H9 (cell line): ENCODE results near the gene FLOT2. TPM values are rescaled to one million over a fixed set of nuclear protein-coding genes. Genes with fewer than 3 reads are reported as not detected.
A peak's percentile ranks its signal among the peaks of the same experiment; 100 is the strongest.

Experiments used
- DNase-seq: peaks from one replicate; pipeline ENCODE4 v3.0.0-alpha.2; 2017
- H2AFZ ChIP-seq: one replicate; pipeline ENCODE4 v1.6.1; 2013; ENCODE audit warnings: mild to moderate bottlenecking, low read length, control low read depth, moderate library complexity
- H2AK5ac ChIP-seq: 2 replicates; pipeline ENCODE4 v1.6.1; 2013; ENCODE audit warnings: low read length, control low read depth, mixed read lengths; ENCODE audit not compliant: insufficient read length
- H2BK120ac ChIP-seq: one replicate; pipeline ENCODE4 v1.6.1; 2013; ENCODE audit warnings: low read depth, mild to moderate bottlenecking, low read length, control low read depth, inconsistent platforms; ENCODE audit not compliant: poor library complexity, severe bottlenecking
- H2BK12ac ChIP-seq: 2 replicates; pipeline ENCODE4 v1.6.1; 2013; ENCODE audit warnings: low read length, control low read depth, mixed read lengths, low read depth; ENCODE audit not compliant: insufficient read length
- H2BK15ac ChIP-seq: 2 replicates; pipeline ENCODE4 v1.6.1; 2013; ENCODE audit warnings: low read depth, low read length, control low read depth
- H2BK20ac ChIP-seq: one replicate; pipeline ENCODE4 v1.6.1; 2013; ENCODE audit warnings: low read depth, mild to moderate bottlenecking, low read length, control low read depth, inconsistent platforms; ENCODE audit not compliant: poor library complexity, severe bottlenecking
- H2BK5ac ChIP-seq: 2 replicates; pipeline ENCODE4 v1.6.1; 2013; ENCODE audit warnings: low read length, control low read depth, mixed read lengths; ENCODE audit not compliant: insufficient read length
- H3K14ac ChIP-seq: 2 replicates; pipeline ENCODE4 v1.6.1; 2013; ENCODE audit warnings: low read length, control low read depth; ENCODE audit not compliant: insufficient read depth
- H3K18ac ChIP-seq: 2 replicates; pipeline ENCODE4 v1.6.1; 2013; ENCODE audit warnings: low read depth, mild to moderate bottlenecking, mixed read lengths, low read length, control low read depth; ENCODE audit not compliant: insufficient read length
- H3K23ac ChIP-seq: 2 replicates; pipeline ENCODE4 v1.6.1; 2013; ENCODE audit warnings: low read length, control low read depth, mixed read lengths, low read depth; ENCODE audit not compliant: insufficient read length
- H3K23me2 ChIP-seq: 2 replicates; pipeline ENCODE4 v1.6.1; 2013; ENCODE audit warnings: low read depth, mild to moderate bottlenecking, mixed read lengths, low read length, control low read depth; ENCODE audit not compliant: insufficient read length, poor library complexity, severe bottlenecking
- H3K27ac ChIP-seq: 2 replicates; pipeline ENCODE4 v1.5.1; 2013; ENCODE audit warnings: low read length, control low read depth, mixed read lengths, low read depth; ENCODE audit not compliant: insufficient read length
- H3K27me3 ChIP-seq: 2 replicates; pipeline ENCODE4 v1.6.1; 2013; ENCODE audit warnings: low read length, control low read depth, inconsistent platforms; ENCODE audit not compliant: insufficient read depth
- H3K4ac ChIP-seq: 2 replicates; pipeline ENCODE4 v1.6.1; 2013; ENCODE audit warnings: low read depth, mild to moderate bottlenecking, control low read depth, inconsistent platforms, low read length, moderate library complexity
- H3K4me1 ChIP-seq: 2 replicates; pipeline ENCODE4 v1.6.1; 2013; ENCODE audit warnings: low read length, control low read depth, inconsistent platforms; ENCODE audit not compliant: insufficient read depth
- H3K4me2 ChIP-seq: 2 replicates; pipeline ENCODE4 v1.6.1; 2013; ENCODE audit warnings: low read length, control low read depth, mixed read lengths; ENCODE audit not compliant: insufficient read length, insufficient read depth
- H3K56ac ChIP-seq: 2 replicates; pipeline ENCODE4 v1.6.1; 2013; ENCODE audit warnings: low read depth, mild to moderate bottlenecking, mixed read lengths, low read length, control low read depth; ENCODE audit not compliant: insufficient read length
- H3K79me1 ChIP-seq: 2 replicates; pipeline ENCODE4 v1.6.1; 2013; ENCODE audit warnings: low read depth, mild to moderate bottlenecking, moderate library complexity, low read length, control low read depth, inconsistent platforms; ENCODE audit not compliant: insufficient read depth, poor library complexity, severe bottlenecking
- H3K79me2 ChIP-seq: 2 replicates; pipeline ENCODE4 v1.6.1; 2013; ENCODE audit warnings: low read length, control low read depth, inconsistent platforms; ENCODE audit not compliant: insufficient read depth
- H3K9ac ChIP-seq: 2 replicates; pipeline ENCODE4 v1.6.1; 2013; ENCODE audit warnings: low read length, control low read depth, mixed read lengths; ENCODE audit not compliant: insufficient read length; ENCODE audit errors: extremely low read depth
- H3K9me3 ChIP-seq: one replicate; pipeline ENCODE4 v1.6.1; 2013; ENCODE audit warnings: low read depth, low read length, inconsistent platforms; ENCODE audit not compliant: control insufficient read depth
- H3T11ph ChIP-seq: one replicate; pipeline ENCODE4 v1.6.1; 2013; ENCODE audit warnings: mild to moderate bottlenecking, low read length, control low read depth, inconsistent platforms
- H4K20me1 ChIP-seq: one replicate; pipeline ENCODE4 v1.6.1; 2013; ENCODE audit not compliant: control insufficient read depth, insufficient read length, insufficient read depth
- H4K5ac ChIP-seq: 2 replicates; pipeline ENCODE4 v1.6.1; 2013; ENCODE audit warnings: low read depth, mild to moderate bottlenecking, mixed read lengths, low read length, control low read depth; ENCODE audit not compliant: insufficient read length
- H4K8ac ChIP-seq: replicated peaks from 2 replicates; pipeline ENCODE4 v1.6.1; 2013; ENCODE audit warnings: low read length, control low read depth, mixed read lengths, low read depth; ENCODE audit not compliant: insufficient read length
- H4K91ac ChIP-seq: 2 replicates; pipeline ENCODE4 v1.6.1; 2013; ENCODE audit warnings: low read depth, mild to moderate bottlenecking, moderate library complexity, mixed read lengths, low read length, control low read depth; ENCODE audit not compliant: insufficient read length
- H3K27ac Mint-ChIP-seq, 3 experiments: 2 replicates in 2 of 3; 3 replicates in 1 of 3; pipeline ENCODE4 v1.8.0; 2020 to 2021; ENCODE audit warnings: mixed read lengths in 3 of 3, mild to moderate bottlenecking in 1 of 3, moderate library complexity in 1 of 3
- H3K27me3 Mint-ChIP-seq: 2 replicates; pipeline ENCODE4 v1.8.0; 2021; ENCODE audit warnings: low read depth, mild to moderate bottlenecking, moderate library complexity, mixed read lengths
- H3K36me3 Mint-ChIP-seq, 3 experiments: 2 replicates in 2 of 3; 3 replicates in 1 of 3; pipeline ENCODE4 v1.8.0; 2020 to 2021; ENCODE audit warnings: low read depth in 3 of 3, mixed read lengths in 3 of 3; ENCODE audit not compliant: insufficient read depth in 1 of 3
- H3K4me1 Mint-ChIP-seq, 2 experiments: 2 replicates each; pipeline ENCODE4 v1.8.0; 2020; ENCODE audit warnings: mixed read lengths in 2 of 2
- H3K4me3 Mint-ChIP-seq, 2 experiments: 2 replicates in 1 of 2; 3 replicates in 1 of 2; pipeline ENCODE4 v1.8.0; 2020 to 2021; ENCODE audit warnings: mild to moderate bottlenecking in 2 of 2, mixed read lengths in 2 of 2, moderate library complexity in 1 of 2
- H3K9me3 Mint-ChIP-seq, 2 experiments: 2 replicates in 1 of 2; 3 replicates in 1 of 2; pipeline ENCODE4 v1.8.0; 2020; ENCODE audit warnings: mild to moderate bottlenecking in 2 of 2, mixed read lengths in 2 of 2, moderate library complexity in 1 of 2
- WGBS: extraction: QIAGEN DNeasy Blood & Tissue Kit; methylation state at CpG from one replicate; pipeline ENCODE4 v1.1.7; 2013; ENCODE audit warnings: missing lambda C conversion rate, low lambda C conversion rate, mixed read lengths; ENCODE audit not compliant: insufficient read length; ENCODE audit errors: extremely low coverage; 5-methylcytosine and 5-hydroxymethylcytosine counted together
- total RNA-seq: library from RNA; stranded (reverse); gene quantifications from 2 replicates; pipeline ENCODE4 v1.2.1, GENCODE V29; 2021
- TF ChIP-seq, protein P1 (sequence below): fragments of 200-600 bp; sonication (generic); conservative IDR thresholded peaks from 3 replicates; pipeline ENCODE4 v1.8.0; 2021; ENCODE audit warnings: antibody characterized with exemption, mild to moderate bottlenecking

Gene FLOT2
- total RNA-seq, 1 experiment from 2014 or later = 173 TPM

DNA sequence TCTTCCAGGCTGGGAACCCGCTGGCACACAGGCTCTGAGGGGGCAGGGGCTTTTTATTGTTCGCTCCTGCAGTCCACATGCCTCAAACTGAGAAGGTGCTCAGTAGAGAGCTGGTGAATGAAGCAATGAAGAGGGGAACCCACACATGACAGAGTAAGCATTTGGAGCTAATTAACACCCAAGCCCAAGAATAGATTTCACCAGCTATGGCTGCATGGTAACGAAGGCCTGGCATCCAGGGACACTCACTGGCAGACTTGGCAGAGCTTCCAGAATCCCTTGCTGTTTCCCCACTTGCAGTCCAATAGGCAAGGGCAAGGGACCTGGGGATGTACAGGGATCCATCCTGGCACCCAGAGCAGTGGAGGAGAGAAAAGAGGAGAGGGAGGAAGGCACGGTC, 12.2 kb downstream of the FLOT2 start:
- no peak for DNase-seq
- no peaks in the 10 kb centered on the region for H3K23me2 ChIP-seq
- no peak overlapping the region for H2AK5ac ChIP-seq
- H3K4me1 ChIP-seq = no peaks in the 10 kb centered on the region
- no peak overlapping the region for H2BK20ac ChIP-seq
- H2BK5ac ChIP-seq = no peak overlapping the region
- Mint-ChIP-seq H3K36me3 (peaks cover 18 to 49% (median 44%) of the 10 kb centered on the region in 3 experiments; a peak in 6 of 7 replicates), H3K4me3 (no peak overlapping the region), H3K4me1 (peaks cover 3 to 5% of the 10 kb centered on the region in 2 experiments; a peak in 3 of 4 replicates), H3K27me3 (peaks cover 2% of the 10 kb centered on the region; the same call in 1 of the 2 replicates), H3K27ac (peak overlapping the region in 2 of 3 experiments; percentile 55 to 61; a peak in 1 of 7 replicates), H3K9me3 (no peaks in the 10 kb centered on the region)
- no peak overlapping the region for H3K4ac ChIP-seq
- H3K27me3 ChIP-seq = no peaks in the 10 kb centered on the region
- H2BK12ac ChIP-seq = no peak overlapping the region
- WGBS = no CpG with 5 or more reads among the region's 4 CpGs
- no peak overlapping the region for H2BK120ac ChIP-seq
- no peak overlapping the region for H3K4me2 ChIP-seq
- no peak overlapping the region for H3K9ac ChIP-seq
- H3K79me2 ChIP-seq = no peaks in the 10 kb centered on the region
- TF ChIP-seq, protein P1, sequence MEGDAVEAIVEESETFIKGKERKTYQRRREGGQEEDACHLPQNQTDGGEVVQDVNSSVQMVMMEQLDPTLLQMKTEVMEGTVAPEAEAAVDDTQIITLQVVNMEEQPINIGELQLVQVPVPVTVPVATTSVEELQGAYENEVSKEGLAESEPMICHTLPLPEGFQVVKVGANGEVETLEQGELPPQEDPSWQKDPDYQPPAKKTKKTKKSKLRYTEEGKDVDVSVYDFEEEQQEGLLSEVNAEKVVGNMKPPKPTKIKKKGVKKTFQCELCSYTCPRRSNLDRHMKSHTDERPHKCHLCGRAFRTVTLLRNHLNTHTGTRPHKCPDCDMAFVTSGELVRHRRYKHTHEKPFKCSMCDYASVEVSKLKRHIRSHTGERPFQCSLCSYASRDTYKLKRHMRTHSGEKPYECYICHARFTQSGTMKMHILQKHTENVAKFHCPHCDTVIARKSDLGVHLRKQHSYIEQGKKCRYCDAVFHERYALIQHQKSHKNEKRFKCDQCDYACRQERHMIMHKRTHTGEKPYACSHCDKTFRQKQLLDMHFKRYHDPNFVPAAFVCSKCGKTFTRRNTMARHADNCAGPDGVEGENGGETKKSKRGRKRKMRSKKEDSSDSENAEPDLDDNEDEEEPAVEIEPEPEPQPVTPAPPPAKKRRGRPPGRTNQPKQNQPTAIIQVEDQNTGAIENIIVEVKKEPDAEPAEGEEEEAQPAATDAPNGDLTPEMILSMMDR = no peak
- H3K79me1 ChIP-seq = no peaks in the 10 kb centered on the region
- no peak overlapping the region for H2BK15ac ChIP-seq
- H4K20me1 ChIP-seq = no peaks in the 10 kb centered on the region
- H3K56ac ChIP-seq = no peak overlapping the region
- no peak overlapping the region for H3K27ac ChIP-seq
- H4K5ac ChIP-seq = no peak overlapping the region
- no peak overlapping the region for H3K23ac ChIP-seq
- H3T11ph ChIP-seq = no peak overlapping the region
- H3K9me3 ChIP-seq = no peaks in the 10 kb centered on the region
- no peak overlapping the region for H4K8ac ChIP-seq
- H3K18ac ChIP-seq = no peak overlapping the region
- no peak overlapping the region for H2AFZ ChIP-seq
- no peak overlapping the region for H3K14ac ChIP-seq
- H4K91ac ChIP-seq = no peak overlapping the region
